GM13977 (cell line): ENCODE data around the gene IGSF3.
"Not testable (repeated sequence)": the region's sequence is repeated elsewhere in the genome, so short reads cannot be mapped to it uniquely, and the experiment has no call there.

Experiments
- DNase-seq: peaks from one replicate; pipeline ENCODE4 v3.0.0; 2012; ENCODE audit warnings: low spot score
- CTCF ChIP-seq: IDR thresholded peaks from 2 replicates; pipeline ENCODE4 v1.5.1; 2012; ENCODE audit warnings: mild to moderate bottlenecking, control low read depth; ENCODE audit not compliant: insufficient read depth; ENCODE audit errors: extremely low read depth, missing control alignments
- in situ Hi-C: fragments of 300-500 bp; cut with MboI; formaldehyde crosslinking; loops from one replicate; pipeline ENCODE4 v1.12.0; 2022; ENCODE audit warnings: low sequenced_read_pairs, low pct_unique_long_range_greater_than_20kb, mixed read lengths, inconsistent platforms; ENCODE audit not compliant: unreplicated experiment

IGSF3 gene

DNA sequence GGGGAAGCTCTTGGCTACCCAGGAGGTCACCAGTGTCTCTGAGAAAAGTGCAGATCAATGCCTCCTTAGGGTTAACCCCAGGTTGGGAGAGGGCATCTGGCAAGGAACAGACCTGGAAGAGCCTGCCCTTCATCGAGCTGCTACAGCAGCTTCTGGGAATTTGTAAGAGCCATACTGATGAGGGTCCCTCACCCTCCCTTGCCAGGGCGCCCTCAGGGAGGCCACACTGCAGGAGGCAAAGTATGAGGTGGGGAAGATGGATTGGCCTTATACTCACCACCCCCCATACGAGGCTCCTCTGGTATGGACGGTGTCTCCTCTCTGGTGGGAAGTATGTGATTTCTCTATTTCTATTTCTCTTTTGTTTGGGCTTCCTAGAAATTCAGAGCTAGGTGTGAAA is 13.2 kb downstream of the IGSF3 start:
- no peak for DNase-seq
- no peak for TF ChIP-seq CTCF
- in situ Hi-C loops = no loop called here

DNA sequence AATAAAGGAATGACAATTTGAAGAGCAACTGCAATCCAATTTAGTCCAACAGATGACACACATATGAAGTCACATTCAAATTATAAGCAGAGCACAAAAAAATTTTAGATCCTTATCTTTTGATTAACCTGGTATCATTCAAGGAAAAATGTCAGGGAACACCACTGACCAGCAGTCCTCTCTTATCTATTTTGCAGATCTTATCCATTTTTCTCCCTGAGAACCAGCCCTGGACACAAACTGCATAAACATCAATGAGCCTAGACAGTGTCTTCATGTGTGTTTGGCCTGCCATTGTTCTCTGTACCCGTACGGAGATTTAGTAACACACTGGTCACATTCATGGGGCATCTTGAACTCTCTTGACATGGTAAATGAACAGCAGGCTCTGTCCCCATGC is 14.9 kb downstream of the IGSF3 start:
- DNase-seq, in situ Hi-C loops: not testable (repeated sequence)

GRCh38 chr1:116650781-116651180 is 16.8 kb downstream of the IGSF3 start:
- in situ Hi-C loops, DNase-seq: not testable (repeated sequence)

- DNase-seq, in situ Hi-C loops: not testable (repeated sequence)
Observed at GRCh38 chr1:116649041-116649440, 18.5 kb downstream of the IGSF3 start.

GRCh38 chr1:116648325-116648724 is 19.2 kb downstream of the IGSF3 start:
- in situ Hi-C loops, DNase-seq: not testable (repeated sequence)

DNA sequence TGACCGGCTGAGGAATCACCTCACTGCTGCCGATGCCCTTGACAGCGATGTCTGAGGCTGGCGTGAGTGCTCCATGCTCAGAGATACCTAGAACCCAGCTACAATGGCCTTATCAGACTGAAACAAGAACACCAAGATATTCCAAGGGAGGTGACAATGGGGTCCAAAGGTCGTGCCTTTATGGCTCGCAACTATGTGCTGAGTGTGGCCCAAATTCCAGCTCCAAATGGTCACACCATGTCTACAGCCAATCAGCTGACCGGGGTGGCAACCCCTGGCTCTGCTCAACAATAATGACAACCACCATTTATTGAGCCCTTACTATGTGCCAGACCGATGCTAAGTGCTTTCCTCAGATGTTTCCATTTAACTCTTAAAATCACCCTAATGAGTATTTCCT is 20.3 kb downstream of the IGSF3 start:
- in situ Hi-C loops = not testable (repeated sequence)

DNA sequence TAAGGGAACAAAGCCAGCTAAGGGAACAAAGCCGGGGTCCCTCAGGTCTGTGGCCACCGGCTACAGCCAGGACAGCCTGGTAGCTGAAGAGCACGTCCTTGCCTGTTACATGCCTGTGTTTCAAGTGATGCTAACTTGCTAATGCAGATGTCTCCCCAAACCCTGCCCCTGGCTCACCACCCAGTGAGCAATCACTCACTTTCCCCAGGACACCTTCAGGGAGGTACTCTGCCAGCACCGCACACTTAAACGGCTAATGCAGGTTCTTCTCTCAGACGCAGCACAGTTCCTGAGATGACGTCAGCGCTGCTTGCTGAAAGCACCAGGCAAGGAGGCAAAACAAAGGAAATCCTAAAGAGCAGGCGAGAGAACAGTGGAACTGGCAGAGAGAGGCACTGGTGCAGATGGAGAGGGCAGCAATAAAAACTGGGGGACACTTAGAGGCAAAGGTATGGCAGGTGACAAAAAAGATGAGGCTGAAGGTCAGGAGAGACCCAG is 20.8 kb downstream of the IGSF3 start:
- DNase-seq, in situ Hi-C loops: not testable (repeated sequence)

More for the DNA sequence above, 20.3 kb downstream of the IGSF3 start:
- DNase-seq = not testable (repeated sequence)

GRCh38 chr1:116645802-116646672 is 21.5 kb downstream of the IGSF3 start:
- TF ChIP-seq CTCF = peak; percentile 6
- in situ Hi-C loops, DNase-seq: not testable (repeated sequence)

DNA sequence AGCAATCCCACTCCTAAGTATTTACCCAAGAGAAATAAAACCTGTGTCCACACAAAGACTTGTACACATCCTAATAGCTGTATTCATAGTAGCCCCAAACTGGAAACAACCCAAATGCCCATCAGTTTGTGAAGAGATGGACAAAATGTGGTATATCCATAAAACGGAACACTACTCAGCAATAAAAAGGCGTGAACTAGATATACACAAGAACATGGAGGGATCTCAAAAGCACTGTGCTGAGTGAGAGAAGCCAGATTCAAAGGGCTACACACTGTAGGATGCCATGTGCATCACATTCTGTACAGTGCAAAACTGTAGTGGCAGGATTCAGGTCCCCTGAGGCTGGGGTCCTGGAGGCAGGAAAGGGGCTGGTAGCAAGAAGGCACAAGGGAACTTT is 22.5 kb downstream of the IGSF3 start:
- in situ Hi-C loops = not testable (repeated sequence)

DNA sequence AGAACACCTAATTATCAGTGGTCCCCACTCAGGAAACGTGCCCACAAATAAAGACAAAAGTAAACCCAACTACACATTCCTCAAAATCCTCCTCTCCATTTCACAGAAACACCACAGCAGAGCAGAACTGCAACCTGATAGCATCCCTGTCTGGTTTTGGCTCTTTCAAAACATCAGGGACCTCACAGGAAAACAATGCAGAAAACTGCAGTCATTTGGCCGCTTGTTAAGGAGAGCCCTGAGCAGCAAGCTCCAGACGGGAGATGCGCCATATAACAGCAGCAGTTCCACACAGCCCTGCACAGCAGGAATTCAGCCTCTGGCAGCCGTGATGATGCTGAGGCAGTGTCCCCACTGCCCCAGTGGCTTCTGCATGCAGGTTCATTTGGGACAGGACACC is 23.4 kb downstream of the IGSF3 start:
- in situ Hi-C loops, DNase-seq: not testable (repeated sequence)

More for the DNA sequence above, 22.5 kb downstream of the IGSF3 start:
- not testable (repeated sequence) for DNase-seq

DNA sequence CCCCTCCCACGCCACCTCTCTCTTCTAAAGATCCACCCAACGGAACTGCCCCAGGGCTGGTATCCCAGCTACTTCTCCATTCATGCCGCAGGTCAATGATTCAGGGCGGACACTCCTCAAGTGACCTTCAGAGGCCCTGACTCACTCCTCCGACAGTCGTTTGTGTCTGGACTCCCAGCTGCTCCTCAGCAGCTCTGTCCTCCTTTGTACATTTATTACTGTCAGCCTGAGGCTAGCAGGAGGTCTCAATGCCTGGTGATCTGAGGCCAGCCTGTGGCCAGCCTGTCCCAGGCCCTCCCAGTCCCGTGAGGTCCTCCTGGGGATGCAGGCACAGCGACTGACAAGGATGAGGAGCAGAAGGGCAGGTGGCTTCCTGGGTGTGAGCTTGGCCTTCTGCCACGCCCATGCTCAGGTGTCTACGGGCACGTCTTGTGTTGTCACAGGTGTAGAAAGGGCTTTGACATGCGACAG is 24.2 kb downstream of the IGSF3 start:
- in situ Hi-C loops = not testable (repeated sequence)

DNA sequence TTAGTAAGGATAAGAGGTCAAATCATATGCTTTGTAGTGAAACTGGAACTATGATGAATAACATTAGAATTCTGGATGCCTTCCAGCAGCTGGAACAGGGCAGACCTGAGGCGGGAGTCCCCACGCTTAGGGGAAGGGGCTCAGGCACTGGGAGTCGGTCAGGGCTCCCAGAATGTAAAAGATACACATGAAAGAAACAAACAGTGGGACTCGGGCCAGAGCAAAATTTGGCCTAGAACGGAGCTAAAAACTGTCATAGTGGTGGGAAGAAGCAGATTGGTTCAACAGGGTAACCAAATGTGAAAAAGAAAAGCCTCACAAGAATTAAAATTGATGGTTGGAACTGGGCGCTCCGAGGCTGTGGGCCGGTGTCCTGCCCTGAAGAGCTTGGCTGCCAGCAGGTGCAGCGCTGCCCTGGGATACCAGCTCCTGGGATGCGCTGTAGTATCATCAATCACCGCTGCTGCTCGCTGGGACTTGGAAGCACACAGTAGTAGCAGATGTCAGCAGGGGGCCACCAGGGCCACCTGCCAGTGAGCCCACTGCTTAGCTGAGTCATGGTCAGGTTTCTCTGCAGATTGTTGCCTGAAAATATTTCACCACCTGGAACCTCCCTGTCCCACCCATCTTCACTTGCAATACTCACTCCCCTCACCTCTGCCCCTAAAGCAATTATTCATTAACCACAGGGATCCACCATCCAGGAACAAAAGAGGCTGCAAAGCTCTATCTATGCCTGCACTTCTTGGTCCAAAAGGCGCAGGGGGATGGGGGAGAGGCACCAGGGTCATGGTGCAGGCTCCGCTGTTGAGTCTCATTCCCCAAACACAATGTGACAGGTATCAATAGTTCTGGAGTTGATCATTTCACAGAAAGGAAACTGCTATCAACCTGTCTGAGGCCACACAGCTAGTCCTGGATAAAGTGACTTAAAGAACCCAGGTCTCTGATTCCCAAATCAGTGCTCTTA is 24.9 kb downstream of the IGSF3 start:
- DNase-seq, in situ Hi-C loops: not testable (repeated sequence)

More for the DNA sequence above, 24.2 kb downstream of the IGSF3 start:
- DNase-seq = not testable (repeated sequence)

GRCh38 chr1:116637583-116637982 is 29.9 kb downstream of the IGSF3 start:
- in situ Hi-C loops, DNase-seq: not testable (repeated sequence)

- DNase-seq, in situ Hi-C loops: not testable (repeated sequence)
Observed at GRCh38 chr1:116636584-116636983, 30.9 kb downstream of the IGSF3 start.

DNA sequence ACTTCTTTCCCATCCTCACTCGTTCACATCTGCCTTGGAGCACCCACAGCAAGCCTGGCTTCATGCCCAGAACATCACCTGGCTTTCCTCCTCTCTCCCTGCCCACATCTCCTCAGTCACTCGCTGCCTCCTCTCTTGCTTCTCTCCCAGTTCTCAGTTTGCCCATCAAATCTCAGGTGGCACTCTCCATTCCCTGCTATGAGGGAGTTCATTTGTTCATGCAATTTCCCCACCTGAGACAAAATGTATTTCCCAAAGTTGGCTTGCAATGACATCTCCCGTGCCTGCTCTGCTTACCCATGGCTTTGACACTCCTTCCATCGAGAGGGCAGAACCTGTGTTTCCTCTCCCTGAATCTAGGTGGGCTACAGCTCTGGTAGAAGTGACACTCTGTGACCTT is 33.1 kb downstream of the IGSF3 start:
- DNase-seq, in situ Hi-C loops: not testable (repeated sequence)
